Kidney (tissue), 14 donors: Measurements from ENCODE around the gene RCAN1. TPM values are rescaled to one million over a fixed set of nuclear protein-coding genes. Genes with fewer than 3 reads are reported as not detected.

Experiments used
- DNase-seq, 5 donors: peaks; one replicate each; pipeline ENCODE4 v3.0.0-alpha.2; 2013 to 2020
- FAIRE-seq: peaks from 2 replicates; lab custom pipeline; 2012; peaks lifted over from hg19 to GRCh38; lab: Jason Lieb, UNC
- H3K27ac ChIP-seq, 2 donors: one replicate each; pipeline ENCODE4 v1.7.0; 2013; ENCODE audit warnings: low read depth in 2 of 2, low read length in 2 of 2, inconsistent platforms in 1 of 2
- H3K27me3 ChIP-seq: one replicate; pipeline ENCODE4 v1.7.1; 2013; ENCODE audit warnings: low read length, inconsistent platforms; ENCODE audit not compliant: control insufficient read depth, insufficient read depth
- H3K36me3 ChIP-seq, 3 donors: one replicate each; pipeline versions ENCODE4 v1.7.0 to v1.7.1; 2013; ENCODE audit warnings: low read length in 3 of 3, control low read depth in 1 of 3, inconsistent platforms in 1 of 3; ENCODE audit not compliant: insufficient read depth in 3 of 3, control insufficient read depth in 2 of 3
- H3K4me1 ChIP-seq, 3 donors: one replicate each; pipeline versions ENCODE4 v1.7.0 to v1.7.1; 2013; ENCODE audit warnings: low read length in 3 of 3, inconsistent platforms in 1 of 3, low read depth in 1 of 3; ENCODE audit not compliant: control insufficient read depth in 2 of 3, insufficient read depth in 2 of 3
- H3K4me3 ChIP-seq, 3 donors: one replicate each; pipeline versions ENCODE4 v1.7.0 to v1.8.1; 2013; ENCODE audit warnings: low read length in 3 of 3, control low read depth in 1 of 3, inconsistent platforms in 1 of 3
- H3K9ac ChIP-seq, 3 donors: one replicate each; pipeline versions ENCODE4 v1.7.0 to v1.7.1; 2013; ENCODE audit warnings: low read length in 3 of 3, control low read depth in 1 of 3, inconsistent platforms in 1 of 3
- H3K9me3 ChIP-seq, 3 donors: one replicate each; pipeline versions ENCODE4 v1.7.0 to v1.7.1; 2013; ENCODE audit warnings: low read length in 3 of 3, control low read depth in 1 of 3, inconsistent platforms in 1 of 3; ENCODE audit not compliant: control insufficient read depth in 2 of 3, insufficient read depth in 1 of 3
- intact Hi-C: fragments of 100-400 bp; cut with DNase I; formaldehyde crosslinking; loops from one replicate; pipeline ENCODE4 v1.11.1; 2022
- polyA plus RNA-seq: library from polyadenylated mRNA; stranded (reverse); fragments of 350-450 nt; fragmentation: Illumina TruSeq; extraction: RNeasy Lipid Tissue Mini Kit (QIAGEN cat#74804); gene quantifications from one replicate; pipeline ENCODE4 v1.2.3, GENCODE V29; 2014; ENCODE audit warnings: low read depth, low replicate concordance; ENCODE audit not compliant: insufficient read depth
- total RNA-seq: library from RNA; stranded (reverse); fragmentation: NEBNext Ultra II Directional; extraction: Animal tissue kit (Norgen Biotek cat#: 25700); gene quantifications from one replicate; pipeline ENCODE4 v1.2.1, GENCODE V29; 2021
- TF ChIP-seq, protein P1 (sequence below): IDR thresholded peaks from 3 replicates; pipeline ENCODE4 v1.5.1; 2012; ENCODE audit warnings: mild to moderate bottlenecking, moderate library complexity, borderline replicate concordance; ENCODE audit not compliant: insufficient read depth; ENCODE audit errors: extremely low read depth
- donor health status: control.
- donor health status: control.
- donor health status: control.
- donor health status: control.
- donor health status: control.
- donor health status: DM: yes; HTN: yes; CAD: no.
- donor health status: Normal renal cell carcinoma (clear cell type).

Gene RCAN1
- total and polyA plus RNA-seq, 2 donors from 2014 or later: 31.3 to 55.3 TPM

- H3K27ac ChIP-seq: peak overlapping the region in 1 of 2 donors; percentile 13
- H3K27me3 ChIP-seq: no peaks in the 10 kb centered on the region
- TF ChIP-seq, protein P1, sequence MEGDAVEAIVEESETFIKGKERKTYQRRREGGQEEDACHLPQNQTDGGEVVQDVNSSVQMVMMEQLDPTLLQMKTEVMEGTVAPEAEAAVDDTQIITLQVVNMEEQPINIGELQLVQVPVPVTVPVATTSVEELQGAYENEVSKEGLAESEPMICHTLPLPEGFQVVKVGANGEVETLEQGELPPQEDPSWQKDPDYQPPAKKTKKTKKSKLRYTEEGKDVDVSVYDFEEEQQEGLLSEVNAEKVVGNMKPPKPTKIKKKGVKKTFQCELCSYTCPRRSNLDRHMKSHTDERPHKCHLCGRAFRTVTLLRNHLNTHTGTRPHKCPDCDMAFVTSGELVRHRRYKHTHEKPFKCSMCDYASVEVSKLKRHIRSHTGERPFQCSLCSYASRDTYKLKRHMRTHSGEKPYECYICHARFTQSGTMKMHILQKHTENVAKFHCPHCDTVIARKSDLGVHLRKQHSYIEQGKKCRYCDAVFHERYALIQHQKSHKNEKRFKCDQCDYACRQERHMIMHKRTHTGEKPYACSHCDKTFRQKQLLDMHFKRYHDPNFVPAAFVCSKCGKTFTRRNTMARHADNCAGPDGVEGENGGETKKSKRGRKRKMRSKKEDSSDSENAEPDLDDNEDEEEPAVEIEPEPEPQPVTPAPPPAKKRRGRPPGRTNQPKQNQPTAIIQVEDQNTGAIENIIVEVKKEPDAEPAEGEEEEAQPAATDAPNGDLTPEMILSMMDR: no peak
- DNase-seq (no peak), FAIRE-seq (no peak)
- H3K9me3 ChIP-seq: no peaks in the 10 kb centered on the region
- peaks cover 0 to 30% (median 18%) of the 10 kb centered on the region in 3 donors for H3K4me1 ChIP-seq
- H3K9ac ChIP-seq: peak overlapping the region in 1 of 3 donors; percentile 4
- H3K4me3 ChIP-seq: no peak overlapping the region
- no peaks in the 10 kb centered on the region for H3K36me3 ChIP-seq
- intact Hi-C loops: no loop called here
Measured at GRCh38 chr21:34596561-34597271, 18.2 kb downstream of the RCAN1 start.

DNA sequence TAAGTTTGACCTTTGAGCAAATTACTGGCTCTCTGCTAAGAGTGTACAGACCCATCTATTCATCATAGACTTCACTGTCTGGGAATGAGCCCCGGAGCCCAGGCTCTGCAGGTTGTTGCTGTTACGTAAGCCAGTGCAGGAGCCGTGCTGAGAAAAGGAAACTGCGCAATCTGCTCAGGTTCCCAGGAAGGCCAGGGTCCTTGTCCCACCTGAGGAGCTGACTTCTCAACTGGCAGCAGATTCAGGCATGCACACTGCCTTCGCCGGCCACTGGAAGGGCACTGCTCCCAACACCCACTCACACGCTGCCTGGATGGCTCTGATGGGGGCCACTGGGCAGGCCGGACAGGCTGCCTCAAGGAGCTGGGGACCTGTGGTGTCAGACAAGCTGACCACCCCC is 19.5 kb downstream of the RCAN1 start:
- intact Hi-C loops: no loop called here
- H3K27ac ChIP-seq: peak overlapping the region; percentile 63 to 73
- no peak overlapping the region for H3K9ac ChIP-seq
- H3K4me3 ChIP-seq: no peak overlapping the region
- H3K4me1 ChIP-seq: peaks cover 0 to 36% (median 18%) of the 10 kb centered on the region in 3 donors
- no peaks in the 10 kb centered on the region for H3K9me3 ChIP-seq
- DNase-seq (no peak), FAIRE-seq (no peak)
- TF ChIP-seq, protein P1: no peak
- no peaks in the 10 kb centered on the region for H3K27me3 ChIP-seq
- H3K36me3 ChIP-seq: no peaks in the 10 kb centered on the region

DNA sequence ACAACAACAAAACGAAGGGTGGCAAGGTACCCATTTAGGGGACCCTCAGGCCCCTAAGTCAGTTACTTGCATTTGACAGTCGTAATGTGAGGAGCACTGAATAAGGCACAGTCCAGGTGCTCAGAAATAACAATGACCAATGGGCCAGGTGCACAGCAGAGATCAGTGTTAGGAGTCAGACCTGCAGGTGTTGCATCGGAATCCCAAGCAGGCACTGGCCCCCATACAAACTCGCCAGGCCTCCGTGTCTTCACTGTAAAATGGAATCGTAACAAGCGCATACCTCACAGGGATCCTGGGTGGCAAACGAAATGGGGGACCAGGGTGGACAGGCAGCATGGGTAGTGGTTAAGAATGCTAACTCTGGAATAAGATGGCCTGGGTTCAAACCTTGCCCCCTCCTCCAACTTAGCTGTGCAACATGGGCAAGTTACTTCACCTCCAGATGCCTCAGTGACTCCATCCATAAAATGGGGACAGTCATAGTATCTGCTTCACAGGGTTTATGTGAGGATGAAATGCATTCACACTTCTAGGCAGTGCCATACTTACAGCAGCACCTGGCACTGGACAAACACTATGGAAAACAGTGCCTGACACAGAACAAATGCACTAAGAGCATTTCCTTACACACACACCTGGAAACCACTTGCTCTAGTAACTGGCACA is 20.2 kb downstream of the RCAN1 start:
- no peaks in the 10 kb centered on the region for H3K36me3 ChIP-seq
- H3K4me1 ChIP-seq: peaks cover 0 to 36% (median 18%) of the 10 kb centered on the region in 3 donors
- H3K27me3 ChIP-seq: no peaks in the 10 kb centered on the region
- no peak overlapping the region for H3K4me3 ChIP-seq
- TF ChIP-seq, protein P1: no peak
- no peaks in the 10 kb centered on the region for H3K9me3 ChIP-seq
- intact Hi-C loops: no loop called here
- DNase-seq: no peak
- H3K27ac ChIP-seq: peak overlapping the region; percentile 46 to 63
- no peak overlapping the region for H3K9ac ChIP-seq
- no peak for FAIRE-seq
